ENCODE measurements around the gene PPP1R37.

The PPP1R37 gene

DNA sequence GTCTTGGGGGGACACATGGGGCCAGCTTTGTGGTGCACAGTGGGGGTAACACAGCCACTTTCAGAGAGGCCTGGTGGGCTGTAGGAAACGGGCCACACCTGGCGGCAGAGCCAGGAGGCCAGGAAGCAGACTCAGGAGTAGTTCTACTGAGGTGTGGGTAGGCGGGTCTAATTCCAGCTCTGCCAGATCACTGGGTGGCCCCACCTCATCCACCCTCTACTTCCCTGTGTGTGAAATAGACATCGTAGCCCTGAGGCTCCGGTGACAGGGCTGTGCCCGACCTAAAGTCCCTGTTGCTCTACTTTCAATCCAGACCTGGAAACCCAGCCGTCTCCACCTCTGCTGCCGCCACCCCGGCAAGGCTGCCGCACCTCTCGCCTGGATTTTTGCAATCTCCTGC is 63.8 kb downstream of the PPP1R37 start:
- DNase-seq, result no peak

DNA sequence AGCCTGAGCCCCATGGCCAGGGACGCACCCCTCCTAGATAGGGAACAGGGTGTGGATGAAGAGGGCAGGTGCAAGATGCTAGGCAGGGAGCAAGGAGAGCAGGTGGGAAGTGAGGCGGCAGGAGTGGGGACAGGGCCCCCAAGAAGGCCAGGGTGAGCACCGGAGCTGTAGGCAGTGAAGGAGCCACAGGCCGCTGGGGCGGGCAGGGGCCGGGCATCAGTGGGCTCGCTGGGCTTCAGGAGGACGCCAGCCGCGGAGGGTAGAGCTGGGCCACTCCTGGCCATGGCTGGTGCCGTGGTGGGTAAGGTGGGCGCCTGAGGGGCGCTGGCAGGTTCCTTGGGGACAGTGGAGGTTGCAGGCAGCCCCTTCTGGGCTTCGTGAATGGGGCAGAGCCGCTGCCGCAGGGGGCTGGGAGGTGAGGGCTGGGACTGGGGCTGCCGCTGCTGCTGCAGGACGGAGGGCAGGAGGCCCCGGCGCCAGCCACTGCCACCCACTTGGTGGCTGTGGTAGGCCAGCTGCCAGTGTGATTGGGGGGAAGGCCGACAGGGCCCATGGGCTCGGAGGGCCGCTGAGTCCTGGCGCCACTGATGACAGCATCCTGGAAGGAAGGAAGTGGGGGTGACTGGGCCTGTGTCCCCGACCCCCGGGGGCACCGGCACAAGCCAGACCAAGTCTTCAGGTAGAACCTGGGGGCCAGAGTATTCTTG is 65.7 kb downstream of the PPP1R37 start:
- DNase-seq, result no peak

DNA sequence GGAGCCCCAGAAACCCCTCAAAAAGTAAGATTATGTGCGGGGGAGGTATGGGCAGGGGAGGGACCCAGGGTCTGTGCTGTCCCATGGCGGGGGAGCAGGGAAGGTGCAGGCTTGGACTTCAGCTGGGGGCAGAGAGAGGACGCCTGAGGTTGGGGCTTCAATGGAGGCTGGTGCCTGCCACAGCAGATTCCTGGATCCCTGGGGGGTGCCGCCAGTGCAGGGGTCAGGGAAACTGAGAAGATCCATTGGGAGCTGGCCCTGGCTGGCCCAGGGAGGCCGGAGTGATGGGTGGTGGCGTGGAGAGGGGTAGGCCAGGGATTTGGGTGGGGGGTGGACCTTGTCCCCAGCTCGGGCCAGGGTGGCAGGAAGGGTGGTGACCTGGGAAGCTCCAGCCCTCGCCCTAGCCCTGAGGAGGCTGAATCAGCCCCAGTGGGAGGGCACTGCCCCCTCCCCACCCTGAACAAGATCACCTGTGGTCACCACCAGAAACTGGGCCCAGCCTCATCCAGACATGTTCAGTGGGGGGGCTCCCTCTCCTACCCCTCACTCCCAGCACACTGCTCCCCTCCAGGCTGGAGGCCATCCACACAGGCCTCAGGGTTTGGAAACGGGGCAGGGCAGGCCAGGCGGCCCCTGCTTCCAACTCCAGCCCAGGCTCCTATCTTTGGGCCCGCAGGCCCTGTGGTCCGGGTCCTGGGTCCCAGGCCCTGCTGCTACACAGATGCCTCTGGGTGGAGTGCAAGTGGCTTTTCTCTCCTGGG is 66.4 kb downstream of the PPP1R37 start:
- no peak for DNase-seq

DNA sequence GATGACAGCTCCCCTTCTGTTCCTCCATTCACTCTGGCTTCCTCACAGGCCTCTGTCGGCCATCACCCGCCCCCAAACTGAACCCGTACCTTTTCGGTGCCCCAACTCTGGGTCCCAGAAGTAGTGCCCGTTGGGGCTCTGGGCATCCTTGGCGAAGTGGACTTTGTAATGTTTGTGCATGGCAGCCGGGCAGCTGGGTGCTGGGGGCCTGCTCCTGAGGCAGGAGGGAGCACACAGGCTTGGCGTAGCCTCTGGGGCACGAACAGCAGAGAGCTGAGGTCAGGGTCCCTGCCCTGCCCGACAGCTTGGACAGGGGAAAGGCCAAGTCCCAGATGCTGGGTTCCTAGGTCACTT is 67.0 kb downstream of the PPP1R37 start:
- DNase-seq, result no peak

DNA sequence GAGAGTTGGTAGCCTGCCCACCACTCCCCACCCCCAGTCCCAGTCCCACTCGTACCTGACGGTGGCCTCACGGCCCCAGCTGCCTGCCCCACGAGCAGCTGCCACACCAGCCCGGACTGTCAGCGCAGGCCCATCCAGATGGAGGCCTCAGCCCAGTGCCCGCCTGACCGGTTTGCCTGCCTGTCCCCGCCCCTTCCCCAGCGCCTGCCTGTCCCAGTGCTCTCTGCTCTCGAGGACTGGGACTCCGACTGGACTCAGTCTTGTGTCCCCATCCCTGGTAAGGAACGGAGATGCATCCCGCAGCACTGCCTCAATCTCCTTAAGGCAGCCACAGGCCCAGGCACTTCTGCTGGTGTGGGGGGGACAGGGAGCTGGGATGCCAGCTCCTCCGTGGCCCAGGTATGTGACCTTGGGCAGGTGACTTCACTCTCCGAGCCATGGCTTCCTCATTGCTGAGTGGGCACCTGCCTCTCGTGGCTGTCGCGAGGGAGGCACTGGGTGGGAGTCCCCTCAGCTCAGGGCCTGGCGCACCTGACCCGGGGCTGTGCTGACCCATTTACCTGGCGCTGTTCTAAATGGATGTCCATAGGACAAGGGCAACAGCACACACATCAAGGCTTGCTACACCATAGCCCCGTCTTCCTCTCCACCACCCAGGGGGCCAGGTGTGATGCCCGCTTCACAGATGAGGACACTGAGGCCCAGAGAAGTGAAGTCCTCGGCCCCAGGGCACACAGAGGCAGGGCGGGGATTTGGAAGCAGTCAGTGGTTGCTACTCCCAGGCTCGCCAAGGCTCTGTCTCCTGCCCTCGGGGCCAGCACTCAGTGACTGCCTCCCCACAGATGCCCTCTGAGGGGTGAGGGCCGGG is 68.1 kb downstream of the PPP1R37 start, which contains the start of gene NKPD1:
TSS of gene NKPD1 (minus strand) at position 113 of the 868 bp plus-strand sequence. CDS start 832 bp downstream, outside the sequence.
- DNase-seq, result no peak

DNA sequence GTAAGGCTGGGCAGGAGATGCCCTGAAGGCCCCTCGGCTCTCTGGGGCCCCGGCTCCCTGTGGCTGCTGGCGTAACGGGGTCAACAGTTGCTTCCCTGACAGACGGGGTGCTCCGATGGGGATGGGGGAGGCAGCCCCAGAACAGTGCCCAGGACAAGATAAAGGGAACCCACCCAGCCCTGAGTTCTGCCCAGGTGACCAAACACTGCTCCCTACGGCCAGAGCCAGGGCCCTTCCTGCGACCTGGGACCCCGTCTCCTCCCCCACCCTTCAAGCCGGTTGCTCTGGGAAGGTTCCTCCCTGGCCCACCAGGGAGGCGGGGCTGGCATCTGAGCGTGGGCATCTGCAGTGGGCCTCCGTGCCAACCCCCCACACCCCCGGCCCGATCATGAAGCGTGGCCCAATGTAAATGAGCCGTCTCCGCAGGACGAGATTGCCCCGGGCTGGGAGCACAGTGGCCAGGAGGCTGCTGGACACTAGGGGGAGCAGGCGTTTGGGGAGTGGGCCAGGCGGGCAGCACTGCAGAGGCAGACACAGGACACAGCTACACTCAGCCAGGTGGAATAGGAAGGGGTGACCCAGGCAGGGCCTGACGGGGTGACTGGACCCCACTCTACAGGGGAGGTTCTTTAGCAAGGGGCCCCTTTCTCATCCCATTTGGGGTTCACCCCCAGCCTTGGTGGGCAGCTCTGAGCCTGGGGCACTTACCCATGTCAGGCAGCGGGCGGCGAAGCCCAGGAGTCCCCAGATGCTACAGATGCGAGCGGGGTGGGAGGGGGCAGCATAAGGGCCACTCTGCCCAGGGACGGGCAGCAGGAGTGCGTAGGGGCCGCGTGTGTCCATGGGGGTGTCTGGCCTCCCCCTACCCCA is 69.0 kb downstream of the PPP1R37 start:
- DNase-seq, result no peak

DNA sequence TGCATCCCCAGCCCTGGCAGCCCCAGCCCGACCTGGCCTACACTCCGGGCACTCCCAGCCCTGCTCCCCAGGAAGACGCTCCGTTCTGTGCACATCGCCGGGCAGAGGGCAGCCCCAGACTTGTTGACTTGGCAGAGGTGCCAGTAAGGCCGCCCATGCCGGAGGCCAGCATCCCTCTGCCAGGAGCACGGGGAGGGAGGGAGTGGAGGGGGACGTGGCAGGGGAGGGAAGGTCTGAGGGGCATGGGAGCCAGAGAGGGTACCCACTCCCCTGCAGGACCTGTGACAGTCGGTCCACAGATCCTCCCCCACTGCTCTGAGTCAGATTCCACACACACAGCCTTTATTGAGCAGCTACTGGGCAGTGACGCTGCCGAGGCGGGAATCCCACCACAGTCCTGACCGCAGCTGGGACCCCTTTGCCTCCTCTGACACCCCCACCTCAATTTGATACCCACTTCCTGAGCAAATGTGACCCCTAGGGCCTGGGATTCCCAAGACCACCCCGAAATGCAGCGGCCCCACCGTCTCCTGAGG is 69.7 kb downstream of the PPP1R37 start:
- no peak for DNase-seq

DNA sequence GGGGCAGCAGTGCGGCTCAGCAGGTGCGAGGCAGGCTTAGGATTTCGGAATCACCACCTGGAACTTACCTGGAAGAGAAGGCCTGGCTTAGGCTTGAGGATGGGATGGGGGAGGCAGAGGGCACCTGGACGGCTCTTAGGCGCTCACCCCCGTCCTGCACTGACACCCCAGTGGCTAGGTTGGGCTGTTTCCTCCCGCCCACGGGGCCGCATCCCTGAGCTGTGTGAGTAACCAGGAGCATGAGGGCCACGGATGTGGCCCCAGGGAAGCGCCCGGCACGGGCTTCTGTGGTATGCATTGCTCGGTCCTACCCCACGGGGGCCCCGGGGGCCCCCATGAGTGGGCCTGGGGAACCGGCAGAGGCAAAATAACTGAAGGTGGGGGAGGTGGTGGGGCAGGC is 70.2 kb downstream of the PPP1R37 start:
- no peak for DNase-seq

DNA sequence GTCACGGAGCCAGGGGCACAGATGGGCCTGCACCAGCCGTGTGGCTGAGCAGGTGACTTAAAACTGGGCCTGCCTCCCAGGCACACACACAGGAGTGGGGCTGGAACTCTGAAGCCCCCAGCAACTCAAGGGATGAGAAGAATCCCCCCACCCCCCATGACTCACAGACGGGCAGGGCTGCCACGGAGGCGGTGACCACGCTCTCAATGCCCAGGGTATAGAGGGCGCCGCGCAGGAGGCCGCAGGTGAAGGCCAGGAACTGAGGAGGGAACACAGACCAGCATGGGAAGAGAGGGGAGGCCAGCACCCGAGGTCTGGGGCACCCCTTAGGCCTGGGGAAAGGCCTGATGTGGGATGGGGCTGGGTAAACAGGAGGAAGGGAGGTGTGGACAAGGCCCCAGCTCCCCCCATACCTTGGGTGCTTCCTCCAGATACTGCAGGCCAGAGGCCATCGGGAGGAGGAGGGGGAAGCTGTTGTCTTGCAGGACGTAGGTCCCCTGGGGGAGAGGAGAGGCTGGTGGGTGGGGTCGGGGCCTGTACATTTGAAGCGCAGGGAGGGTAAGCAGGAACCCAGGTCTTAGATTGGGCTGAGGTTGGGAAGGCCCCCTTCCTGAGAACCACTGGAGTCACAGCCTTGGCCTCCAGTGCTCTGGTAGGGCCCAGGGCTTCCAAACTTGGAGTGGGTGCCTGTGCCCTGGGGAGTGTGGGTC is 70.9 kb downstream of the PPP1R37 start:
- no peak for DNase-seq

DNA sequence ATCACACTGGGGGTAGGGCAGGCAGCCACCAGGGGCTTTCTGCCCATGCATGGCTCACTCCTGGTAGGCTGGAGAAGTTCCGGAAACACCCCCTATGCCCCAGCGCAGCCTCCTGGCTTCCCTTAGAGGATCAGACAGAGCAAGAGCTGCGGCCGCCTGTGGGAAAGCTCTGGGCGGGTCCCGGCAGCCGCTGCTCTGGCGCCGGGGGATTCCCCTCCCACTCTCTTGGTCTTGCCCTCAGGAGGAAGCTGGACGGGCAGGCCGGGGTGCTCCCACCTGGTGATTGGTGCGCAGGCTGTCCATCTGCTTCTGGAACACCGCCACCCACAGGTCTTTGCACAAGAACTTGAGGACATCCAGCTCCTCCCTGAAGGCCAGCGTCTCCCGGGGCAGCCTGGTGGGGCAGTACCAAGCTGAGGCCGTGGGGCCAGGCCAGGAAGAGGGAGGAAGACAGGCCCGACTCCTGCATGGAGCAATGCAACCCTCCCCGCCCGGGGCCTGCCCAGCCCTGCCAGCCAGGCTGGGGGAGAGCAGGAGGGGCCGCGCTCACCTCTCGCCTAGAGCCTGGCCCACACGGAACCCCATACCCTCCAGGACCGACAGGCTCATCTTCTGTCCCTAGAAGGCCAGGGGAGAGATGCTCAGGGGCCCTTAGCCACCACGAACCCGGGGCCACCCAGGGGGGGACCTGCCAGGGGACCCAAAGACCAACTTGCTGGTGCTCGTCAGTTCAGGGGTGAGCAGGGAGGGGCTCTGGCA is 71.8 kb downstream of the PPP1R37 start:
- DNase-seq, result no peak

DNA sequence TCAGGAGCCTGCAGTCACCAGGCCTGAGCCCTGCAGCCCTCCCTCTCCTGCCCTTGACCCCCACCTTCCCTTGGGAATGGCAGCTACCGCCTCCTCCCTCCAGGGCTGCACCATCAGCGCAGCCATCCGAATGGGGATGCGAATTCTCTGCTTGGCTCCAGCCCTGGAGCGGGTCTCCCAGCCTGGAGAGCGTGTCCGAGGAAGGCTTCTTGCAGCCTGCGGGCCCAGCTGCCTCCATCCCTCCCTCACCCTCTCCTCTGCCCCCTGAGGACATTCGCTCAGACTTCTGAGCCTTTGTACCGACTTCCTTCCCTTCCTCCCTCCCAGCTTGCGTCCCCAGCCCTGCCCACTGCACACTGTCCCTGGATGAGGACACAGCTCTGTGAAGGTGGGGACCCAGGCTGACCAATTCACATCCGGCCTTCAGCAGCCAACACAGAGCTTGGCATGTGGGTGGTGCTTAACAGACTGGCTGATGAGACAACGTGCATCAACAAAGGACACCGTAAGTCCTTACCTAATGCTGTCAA is 73.8 kb downstream of the PPP1R37 start:
- no peak for DNase-seq

DNA sequence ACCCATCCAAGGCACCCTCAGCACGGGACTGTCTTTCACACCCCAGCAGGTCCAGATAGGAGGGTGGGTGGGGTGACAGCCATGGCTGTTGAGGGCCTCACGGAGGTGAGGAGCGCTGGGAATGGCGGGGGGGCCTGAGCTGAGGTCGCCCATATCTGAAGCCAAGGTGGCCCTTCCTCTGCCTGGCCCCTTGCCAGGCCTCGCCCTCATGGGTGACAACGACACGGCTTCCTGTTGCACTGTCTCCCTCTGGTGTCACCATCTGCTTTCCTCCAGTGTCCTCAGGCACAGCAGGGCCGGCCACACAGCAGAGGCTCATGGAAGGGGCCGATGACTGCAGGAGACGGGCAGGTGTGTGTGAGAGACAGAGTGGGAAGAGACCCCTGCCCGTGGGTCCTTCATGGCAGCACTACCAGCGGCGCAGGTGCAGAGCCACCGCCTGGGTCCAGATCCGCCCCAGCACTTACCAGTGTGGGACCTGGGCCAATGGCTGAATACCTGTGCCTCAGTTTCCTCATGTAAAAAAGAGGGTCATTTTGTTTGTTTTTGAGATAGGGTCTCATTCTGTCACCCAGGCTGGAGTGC is 75.9 kb downstream of the PPP1R37 start:
- DNase-seq, result no peak

DNA sequence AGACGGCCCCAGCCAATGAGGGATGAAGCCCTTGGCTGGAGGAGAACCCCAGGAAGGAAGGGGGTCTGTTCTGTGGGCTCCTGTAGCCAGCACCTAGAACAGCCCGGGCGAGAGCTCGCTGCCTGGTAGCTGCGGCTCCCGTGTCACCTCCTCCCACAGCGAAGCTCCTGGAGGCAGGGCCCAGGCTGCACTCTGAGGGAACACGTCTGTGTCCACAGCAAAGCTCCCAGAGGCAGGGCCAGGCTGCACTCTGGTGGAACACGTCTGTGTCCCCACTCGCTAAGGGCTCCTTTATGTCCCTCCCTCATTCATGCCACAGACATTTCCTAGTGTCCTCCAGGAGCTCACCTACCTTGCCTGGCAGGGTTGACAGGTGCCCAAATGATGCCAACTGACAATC is 76.6 kb downstream of the PPP1R37 start:
- no peak for DNase-seq

DNA sequence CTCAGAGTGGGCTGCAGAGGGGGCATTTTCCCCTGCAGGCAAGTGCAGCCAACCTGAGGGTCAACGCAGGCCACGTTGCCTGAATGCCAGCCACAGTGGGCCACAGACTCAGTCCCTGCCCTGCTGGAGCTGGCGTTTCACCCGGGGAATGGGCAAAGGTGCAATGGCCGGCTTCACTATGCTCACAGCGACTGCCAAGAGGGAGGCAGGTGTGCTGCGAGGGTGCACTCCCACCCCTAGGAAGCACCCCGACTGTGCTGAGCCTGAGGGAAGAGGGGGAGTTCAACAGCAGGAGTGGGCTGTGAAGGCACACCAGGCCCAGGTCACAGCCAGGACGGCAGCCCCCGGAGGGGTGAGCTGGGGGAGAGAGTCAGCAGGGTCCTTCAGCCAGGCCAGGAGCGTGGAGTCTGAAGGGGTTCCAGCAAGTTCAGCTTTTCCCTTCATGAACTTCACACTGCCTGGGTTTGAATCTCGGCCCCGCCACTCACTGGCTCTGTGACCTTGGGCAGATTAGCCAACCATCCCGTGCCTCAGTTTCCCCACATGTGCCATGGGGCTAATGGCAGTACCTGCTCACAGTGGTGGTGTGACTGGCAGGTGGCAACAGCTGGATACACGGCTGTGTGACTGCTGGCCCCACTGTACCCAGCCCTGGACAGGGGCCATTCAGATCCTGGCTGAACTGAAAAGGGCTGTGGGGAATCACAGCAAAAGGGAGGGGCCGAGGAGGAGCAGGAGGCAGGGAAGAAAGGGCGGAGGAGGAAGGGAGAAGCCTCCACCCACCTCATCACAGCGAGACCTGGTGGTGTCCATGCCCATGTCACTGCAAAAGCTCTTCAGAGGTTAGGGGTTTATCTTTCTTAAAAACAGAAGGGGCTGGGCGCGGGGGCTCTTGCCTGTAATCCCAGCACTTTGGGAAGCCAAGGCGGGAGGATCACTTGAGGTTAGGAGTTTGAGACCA is 77.4 kb downstream of the PPP1R37 start:
- DNase-seq, result no peak

DNA sequence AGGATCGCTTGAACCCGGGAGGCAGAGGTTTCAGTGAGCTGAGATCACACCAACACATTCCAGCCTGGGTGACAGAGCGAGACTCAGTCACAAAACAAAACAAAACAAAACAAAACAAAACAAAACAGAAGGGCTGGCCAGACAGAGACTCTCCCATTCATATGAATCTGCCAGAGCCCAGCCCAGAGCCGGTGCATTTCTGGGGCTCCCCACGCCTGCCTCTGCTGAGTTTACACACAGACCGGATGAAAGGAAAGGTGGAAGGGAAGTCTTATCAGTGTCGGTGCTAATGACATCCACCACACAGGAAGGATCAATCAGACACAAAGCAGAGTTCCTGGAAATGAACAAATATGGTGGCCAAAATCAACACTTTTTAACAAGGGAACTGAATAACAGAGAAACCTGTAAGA is 78.2 kb downstream of the PPP1R37 start:
- no peak for DNase-seq

DNA sequence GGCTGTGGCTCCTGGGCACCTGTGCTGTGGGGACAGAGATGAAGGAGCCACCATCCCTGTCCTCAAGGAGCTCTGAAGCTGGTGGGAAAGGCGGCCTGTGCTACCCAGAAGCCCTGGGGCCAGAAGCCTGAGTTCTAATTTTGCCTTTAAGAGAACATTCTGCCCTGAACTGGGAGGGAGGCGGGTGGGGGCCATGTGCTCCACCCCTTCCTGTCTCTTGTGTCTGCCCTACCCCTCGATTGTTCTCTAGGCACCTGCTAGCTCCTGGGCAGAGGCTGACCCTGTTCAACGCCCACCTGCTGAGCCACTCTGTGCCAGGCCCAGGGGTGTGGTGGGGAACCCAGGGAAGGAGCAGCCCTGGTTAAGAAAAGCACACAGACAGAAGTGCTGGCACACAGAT is 79.2 kb downstream of the PPP1R37 start:
- DNase-seq, result no peak

DNA sequence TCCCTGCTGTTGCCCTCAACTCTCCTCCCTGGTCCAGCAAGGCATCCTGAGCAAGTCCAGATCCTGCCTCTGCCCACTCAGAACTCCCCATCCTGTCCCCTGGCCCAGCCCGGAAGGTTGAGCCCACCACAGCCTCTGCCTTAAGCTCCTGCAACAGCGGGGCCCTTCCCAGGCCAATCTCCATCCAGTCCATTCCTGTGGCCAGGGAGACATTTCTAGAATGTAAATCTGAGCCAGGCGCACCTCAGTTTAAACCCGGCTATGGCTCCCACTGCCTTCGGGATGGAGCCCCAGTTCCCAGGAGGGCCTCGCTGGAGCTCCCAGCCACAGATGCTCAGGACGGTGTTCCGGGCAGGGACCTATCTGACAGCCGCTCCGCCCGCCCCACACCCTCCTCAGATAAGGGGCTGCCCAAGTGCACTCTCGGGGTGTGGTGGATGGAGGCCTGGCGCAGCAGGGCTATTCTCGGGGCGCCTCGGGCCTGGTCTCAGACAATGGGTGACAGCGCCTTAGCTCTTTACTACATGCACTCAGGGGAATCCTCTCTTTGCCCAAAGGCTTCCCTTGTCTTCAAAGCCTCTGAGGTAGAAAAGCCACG is 79.7 kb downstream of the PPP1R37 start:
- DNase-seq, result no peak

DNA sequence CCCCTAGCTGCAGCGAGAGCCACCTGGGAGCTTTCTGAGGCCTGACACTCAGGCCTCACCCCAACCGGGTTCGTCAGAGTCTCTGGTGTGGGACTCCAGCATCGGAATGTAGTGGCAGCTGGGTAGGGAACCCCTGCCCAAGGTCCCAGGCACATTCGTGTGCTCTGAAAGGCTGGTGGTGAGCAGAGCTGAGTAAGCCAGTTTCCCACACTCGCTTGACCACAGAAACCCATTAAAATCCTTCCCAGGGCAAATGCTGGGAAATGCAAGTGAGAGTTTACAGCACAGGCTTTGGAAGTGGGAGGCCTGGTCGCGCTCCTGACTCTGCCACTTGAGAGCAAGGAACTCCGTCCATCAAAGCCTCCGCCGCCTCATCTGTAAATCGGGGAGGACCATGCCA is 80.8 kb downstream of the PPP1R37 start:
- DNase-seq, result no peak

All from NCI-H2227 treated with DMSO at 0.1 percent for 48 hours (cell line).